ENCODE data around the gene ETFA.
"Not testable (repeated sequence)": the region's sequence is repeated elsewhere in the genome, so short reads cannot be mapped to it uniquely, and the experiment has no call there.

ETFA gene

DNA sequence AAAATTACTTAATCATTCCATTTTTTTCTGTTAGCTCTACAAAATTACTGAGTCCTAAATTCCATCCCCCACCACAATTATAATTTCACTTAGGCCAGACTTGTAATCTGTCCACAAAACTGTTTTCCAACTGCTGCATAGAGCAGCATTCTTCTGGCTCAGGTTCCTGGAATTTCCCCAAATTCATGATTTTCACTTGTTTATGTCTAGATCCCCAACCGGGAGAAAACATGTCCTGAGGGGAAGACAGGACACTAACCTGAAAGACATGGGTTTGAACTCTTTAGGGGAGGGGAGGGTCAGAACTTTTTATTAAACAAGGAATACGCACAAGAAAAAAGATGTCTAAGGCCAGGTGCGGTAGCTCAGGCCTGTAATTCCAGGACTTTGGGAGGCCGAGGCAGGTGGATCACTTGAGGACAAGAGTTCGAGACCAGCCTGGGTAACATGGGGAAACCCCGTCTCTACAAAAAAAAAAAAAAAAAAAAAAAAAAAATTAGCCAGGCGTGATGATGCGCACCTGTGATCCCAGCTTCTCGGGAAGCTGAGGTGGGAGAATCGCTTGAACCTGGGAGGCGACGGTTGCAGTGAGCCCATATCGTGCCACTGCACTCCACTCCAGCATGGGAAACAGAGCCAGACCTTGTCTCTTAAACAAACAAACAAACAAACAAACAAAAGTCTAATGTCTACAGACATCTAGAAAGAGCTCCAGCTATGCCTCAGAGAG, 1.5 kb downstream of the ETFA start:
- H3K4me3 ChIP-seq (ENCODE audit: low read depth, low read length): peak overlapping the region; percentile 91
- TF ChIP-seq, protein P1, sequence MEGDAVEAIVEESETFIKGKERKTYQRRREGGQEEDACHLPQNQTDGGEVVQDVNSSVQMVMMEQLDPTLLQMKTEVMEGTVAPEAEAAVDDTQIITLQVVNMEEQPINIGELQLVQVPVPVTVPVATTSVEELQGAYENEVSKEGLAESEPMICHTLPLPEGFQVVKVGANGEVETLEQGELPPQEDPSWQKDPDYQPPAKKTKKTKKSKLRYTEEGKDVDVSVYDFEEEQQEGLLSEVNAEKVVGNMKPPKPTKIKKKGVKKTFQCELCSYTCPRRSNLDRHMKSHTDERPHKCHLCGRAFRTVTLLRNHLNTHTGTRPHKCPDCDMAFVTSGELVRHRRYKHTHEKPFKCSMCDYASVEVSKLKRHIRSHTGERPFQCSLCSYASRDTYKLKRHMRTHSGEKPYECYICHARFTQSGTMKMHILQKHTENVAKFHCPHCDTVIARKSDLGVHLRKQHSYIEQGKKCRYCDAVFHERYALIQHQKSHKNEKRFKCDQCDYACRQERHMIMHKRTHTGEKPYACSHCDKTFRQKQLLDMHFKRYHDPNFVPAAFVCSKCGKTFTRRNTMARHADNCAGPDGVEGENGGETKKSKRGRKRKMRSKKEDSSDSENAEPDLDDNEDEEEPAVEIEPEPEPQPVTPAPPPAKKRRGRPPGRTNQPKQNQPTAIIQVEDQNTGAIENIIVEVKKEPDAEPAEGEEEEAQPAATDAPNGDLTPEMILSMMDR (IDR thresholded peaks at IDR 0.05; ENCODE audit: borderline replicate concordance, insufficient read depth, low read depth, low read length): no peak

DNA sequence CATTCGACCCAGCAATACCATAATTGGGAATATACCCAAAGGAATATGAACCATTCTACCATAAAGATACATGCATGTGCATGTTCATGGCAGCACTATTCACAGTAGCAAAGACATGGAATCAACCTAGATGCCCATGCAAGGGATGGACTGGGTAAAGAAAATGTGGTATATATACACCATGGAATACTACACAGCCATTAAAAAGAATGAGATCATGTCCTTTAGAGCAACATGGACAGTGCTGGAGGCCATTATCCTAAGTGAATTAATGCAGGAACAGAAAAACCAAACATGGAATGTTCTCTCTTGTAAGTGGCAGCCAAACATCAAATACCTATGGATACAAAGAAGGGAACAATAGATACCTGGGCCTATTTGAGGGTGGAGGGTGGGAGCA, 7.4 kb downstream of the ETFA start:
- no peak overlapping the region for H3K4me3 ChIP-seq (ENCODE audit: low read depth, low read length)
- TF ChIP-seq, protein P1 (IDR thresholded peaks at IDR 0.05; ENCODE audit: borderline replicate concordance, insufficient read depth, low read depth, low read length): no peak

DNA sequence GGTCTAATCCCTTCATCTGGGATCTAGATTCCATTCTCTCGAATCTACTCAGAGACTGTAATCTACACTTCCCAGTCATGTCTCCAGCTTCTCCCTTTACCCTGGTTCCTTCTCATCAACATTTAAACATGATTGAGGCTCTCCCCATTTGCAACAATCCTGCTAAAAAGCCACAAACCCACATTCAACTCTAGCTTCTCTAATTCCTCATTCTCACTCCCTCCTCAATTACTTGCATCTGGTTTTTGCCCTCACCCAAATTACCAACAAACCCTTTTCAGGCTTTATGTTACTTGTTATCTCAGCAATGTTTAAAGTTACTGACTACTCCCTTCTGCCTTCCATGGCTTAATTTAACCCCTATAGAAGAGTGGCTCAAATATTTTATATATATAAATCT, 11.5 kb downstream of the ETFA start:
- no peak overlapping the region for H3K4me3 ChIP-seq (ENCODE audit: low read depth, low read length)
- TF ChIP-seq, protein P1 (IDR thresholded peaks at IDR 0.05; ENCODE audit: borderline replicate concordance, insufficient read depth, low read depth, low read length): no peak

DNA sequence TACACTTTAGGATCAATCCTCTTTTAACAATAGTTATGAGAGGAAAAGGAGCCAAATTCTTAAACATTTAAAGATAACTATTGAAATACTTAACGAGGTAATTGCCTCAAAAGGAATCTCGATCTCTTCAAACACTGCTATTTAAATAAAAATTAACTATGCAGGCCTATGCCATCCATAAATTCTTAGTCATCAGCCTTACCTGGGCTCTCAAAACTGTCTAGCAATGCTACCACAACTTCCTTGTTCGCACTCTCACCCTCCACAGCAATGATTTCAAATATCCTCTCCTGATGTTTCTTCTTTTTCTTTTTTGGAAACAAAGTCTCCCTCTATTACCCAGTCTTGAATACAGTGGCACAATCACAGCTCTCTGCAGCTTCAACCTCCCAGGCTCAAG, 12.3 kb downstream of the ETFA start:
- TF ChIP-seq, protein P1 (IDR thresholded peaks at IDR 0.05; ENCODE audit: borderline replicate concordance, insufficient read depth, low read depth, low read length): no peak
- no peak overlapping the region for H3K4me3 ChIP-seq (ENCODE audit: low read depth, low read length)

DNA sequence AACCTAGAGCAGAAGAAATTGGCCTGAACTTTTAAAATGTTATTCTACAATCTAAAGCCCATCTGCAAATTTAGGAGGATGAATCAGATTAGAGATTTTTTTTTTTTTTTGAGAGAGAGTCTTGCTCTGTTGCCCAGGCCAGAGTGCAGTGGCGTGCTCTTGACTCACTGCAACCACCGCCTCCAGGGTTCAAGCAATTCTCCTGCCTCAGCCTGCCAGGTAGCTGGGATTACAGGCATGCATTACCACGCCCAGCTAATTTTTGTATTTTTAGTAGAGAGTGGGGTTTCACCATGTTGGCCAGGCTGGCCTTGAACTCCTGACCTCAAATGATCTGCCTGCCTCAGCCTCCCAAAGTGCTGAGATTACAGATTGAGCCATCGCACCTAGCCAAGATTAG, 13.3 kb downstream of the ETFA start:
- not testable (repeated sequence) for H3K4me3 ChIP-seq (ENCODE audit: low read depth, low read length)

DNA sequence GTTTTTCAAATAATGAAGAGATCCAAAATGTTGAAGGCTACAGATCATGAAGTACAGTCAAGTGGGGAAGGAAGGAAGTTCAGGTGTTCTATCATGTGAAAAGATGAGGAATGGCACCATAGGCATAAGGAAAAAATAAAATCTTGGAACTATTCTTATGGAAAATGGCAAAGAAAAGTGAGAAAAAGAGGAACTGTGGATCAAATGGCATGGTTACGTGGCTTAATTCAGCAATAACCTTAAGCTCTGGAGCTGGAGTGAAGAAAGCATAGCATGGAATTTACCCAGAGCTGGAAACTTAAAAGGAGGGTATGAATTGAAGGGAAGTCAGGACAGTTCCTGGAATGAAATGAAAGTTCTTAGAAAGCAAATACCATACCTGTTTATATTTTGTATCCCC, 14.4 kb downstream of the ETFA start:
- H3K4me3 ChIP-seq (ENCODE audit: low read depth, low read length): no peak overlapping the region
- TF ChIP-seq, protein P1 (IDR thresholded peaks at IDR 0.05; ENCODE audit: borderline replicate concordance, insufficient read depth, low read depth, low read length): no peak

DNA sequence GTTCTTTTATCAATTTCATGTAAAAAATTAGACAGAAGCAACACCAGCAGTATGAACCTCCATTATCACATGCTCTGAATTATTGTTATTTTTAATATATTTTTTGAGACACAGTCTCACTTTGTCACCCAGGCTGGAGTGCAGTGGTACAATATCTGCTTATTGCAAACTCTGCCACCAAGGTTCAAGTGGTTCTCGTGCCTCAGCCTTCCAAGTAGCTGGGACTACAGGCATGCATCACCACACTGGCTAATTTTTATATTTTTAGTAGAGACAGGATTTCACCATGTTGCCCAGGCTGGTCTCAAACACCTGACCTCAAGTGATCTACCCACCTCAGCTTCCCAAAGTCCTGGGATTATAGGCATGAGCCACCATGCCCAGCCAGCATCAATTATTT, 16.8 kb downstream of the ETFA start:
- not testable (repeated sequence) for H3K4me3 ChIP-seq (ENCODE audit: low read depth, low read length)

DNA sequence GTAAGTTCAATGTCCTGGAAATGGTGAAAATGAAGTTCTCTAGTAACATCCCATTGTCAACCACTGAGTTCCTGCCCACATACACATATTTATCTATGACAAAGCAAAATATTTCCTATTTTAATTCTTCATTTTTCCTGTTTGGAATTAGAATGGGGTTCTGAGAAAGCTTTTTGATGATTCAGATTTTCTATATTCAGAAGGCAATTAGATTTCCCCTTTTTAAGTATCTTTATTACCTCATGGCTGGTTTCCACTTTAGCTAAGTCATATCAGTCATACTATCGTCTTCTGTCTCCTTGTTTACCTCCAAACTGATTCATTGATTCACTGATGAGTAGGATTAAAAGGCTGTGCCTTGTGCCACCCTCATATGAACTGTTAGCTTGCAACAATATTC, 17.9 kb downstream of the ETFA start:
- TF ChIP-seq, protein P1 (IDR thresholded peaks at IDR 0.05; ENCODE audit: borderline replicate concordance, insufficient read depth, low read depth, low read length): no peak
- H3K4me3 ChIP-seq (ENCODE audit: low read depth, low read length): no peak overlapping the region
